HUES64 (cell line): ENCODE results near the gene SH3BP5L.

Experiments
- H3K27ac ChIP-seq: 2 replicates; pipeline ENCODE4 v1.7.0; 2013; ENCODE audit warnings: low read depth, low read length, inconsistent platforms
- H3K27me3 ChIP-seq: 2 replicates; pipeline ENCODE4 v1.6.1; 2013; ENCODE audit warnings: mild to moderate bottlenecking, low read length; ENCODE audit not compliant: insufficient read depth
- H3K36me3 ChIP-seq: 2 replicates; pipeline ENCODE4 v1.6.1; 2013; ENCODE audit warnings: mild to moderate bottlenecking, low read length; ENCODE audit not compliant: insufficient read depth
- H3K4me1 ChIP-seq: 2 replicates; pipeline ENCODE4 v1.6.1; 2013; ENCODE audit warnings: mild to moderate bottlenecking, low read length, moderate library complexity; ENCODE audit not compliant: insufficient read depth
- H3K4me3 ChIP-seq: 2 replicates; pipeline ENCODE4 v1.5.1; 2013; ENCODE audit warnings: mild to moderate bottlenecking, low read length, moderate library complexity
- H3K9ac ChIP-seq: 2 replicates; pipeline ENCODE4 v1.6.1; 2013; ENCODE audit warnings: mild to moderate bottlenecking, low read depth, low read length
- H3K9me3 ChIP-seq: 2 replicates; pipeline ENCODE4 v1.6.1; 2013; ENCODE audit warnings: low read depth, low read length; ENCODE audit not compliant: insufficient read depth
- WGBS: fragments of 150-250, 120-280 bp; methylation state at CpG from one replicate; pipeline ENCODE4 v1.1.7; 2013; ENCODE audit warnings: missing lambda C conversion rate; 5-methylcytosine and 5-hydroxymethylcytosine counted together

SH3BP5L gene

GRCh38 chr1:248817065-248817464, 8.7 kb downstream of the SH3BP5L start:
- H3K27ac ChIP-seq = no peak overlapping the region
- H3K9ac ChIP-seq = no peak overlapping the region
- H3K4me3 ChIP-seq = no peak overlapping the region
- 97% methylated on average over 5 of the region's 6 CpGs for WGBS
- H3K9me3 ChIP-seq = no peaks in the 10 kb centered on the region
- peaks cover 73% of the 10 kb centered on the region for H3K36me3 ChIP-seq
- no peaks in the 10 kb centered on the region for H3K27me3 ChIP-seq
- 0 out of 2 replicates have a peak, but pooled peaks cover 11% of the 10 kb centered on the region for H3K4me1 ChIP-seq

DNA sequence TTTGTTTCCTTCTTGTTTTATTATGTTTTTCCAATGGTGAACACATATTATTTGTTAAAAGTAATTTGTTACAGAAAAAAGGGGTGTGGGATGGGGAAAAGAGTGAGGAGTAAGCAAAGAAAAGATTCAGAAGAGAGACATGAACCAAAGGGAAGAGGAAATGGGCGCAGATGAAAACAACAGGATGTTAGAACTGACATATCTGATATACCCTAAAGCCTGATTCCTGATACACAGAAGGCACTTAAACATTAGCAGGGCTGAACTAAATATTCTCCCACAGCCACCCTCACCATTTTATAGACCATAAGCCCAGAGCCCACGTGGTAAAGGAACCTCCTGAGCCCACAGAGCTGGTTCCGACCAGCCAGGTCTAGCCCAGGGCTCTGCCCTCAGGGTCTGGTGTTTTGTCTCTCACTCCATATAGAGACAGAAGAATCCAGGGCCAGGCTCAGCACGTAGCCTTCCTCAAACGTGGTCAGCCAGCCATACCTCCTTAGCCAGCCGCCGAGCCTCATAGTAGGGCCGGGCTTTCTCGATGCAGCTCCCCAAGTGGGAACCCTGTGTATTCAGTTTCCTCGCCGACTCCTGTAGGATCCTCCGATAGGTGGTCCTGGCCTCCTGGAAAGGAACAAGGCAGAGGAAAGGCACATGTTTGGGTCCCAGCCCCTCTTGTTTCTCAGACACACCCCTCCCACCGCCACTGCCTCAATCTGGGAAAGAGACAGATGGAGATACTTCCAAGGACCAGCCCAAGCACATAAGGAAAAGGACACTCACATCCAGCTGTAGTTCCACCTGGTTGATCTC, 9.5 kb downstream of the SH3BP5L start:
- Histone ChIP-seq H3K36me3 (peaks cover 75% of the 10 kb centered on the region), H3K4me3 (no peak overlapping the region), H3K27ac (no peak overlapping the region), H3K9me3 (no peaks in the 10 kb centered on the region), H3K27me3 (no peaks in the 10 kb centered on the region), H3K4me1 (0 out of 2 replicates have a peak, but pooled peaks cover 11% of the 10 kb centered on the region), H3K9ac (no peak overlapping the region)
- 93% methylated on average over 13 of the region's 13 CpGs for WGBS

DNA sequence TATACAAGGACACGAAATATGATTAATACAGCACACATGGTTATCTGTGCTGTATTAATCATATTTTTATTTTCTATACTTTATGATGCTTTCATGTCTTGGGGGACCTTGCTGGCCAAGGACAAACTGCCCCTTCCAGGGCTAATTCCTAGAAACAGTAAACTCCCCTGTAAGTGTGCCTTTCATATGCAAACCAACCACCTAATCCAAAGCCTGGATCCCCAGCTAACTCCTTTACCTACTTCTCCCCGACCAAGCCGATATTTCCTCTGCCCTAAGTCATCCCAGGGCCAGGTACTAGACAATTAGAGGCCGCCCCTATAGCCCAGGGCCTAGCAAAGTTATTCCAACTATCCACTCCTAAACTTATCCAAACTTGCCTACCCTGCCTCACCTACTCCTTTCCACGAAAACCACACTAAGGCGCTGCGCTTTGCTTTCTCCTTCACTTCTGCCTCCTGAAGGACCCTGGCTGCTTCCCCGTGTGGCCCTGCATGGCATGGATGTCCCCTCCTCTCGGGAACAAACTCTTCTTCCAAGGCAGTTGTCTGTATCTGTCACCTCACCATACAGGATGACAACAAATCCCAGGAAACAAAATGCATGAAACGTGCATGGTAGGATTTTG, 10.2 kb downstream of the SH3BP5L start:
- H3K4me3 ChIP-seq = no peak overlapping the region
- H3K4me1 ChIP-seq = 0 out of 2 replicates have a peak, but pooled peaks cover 11% of the 10 kb centered on the region
- no peak overlapping the region for H3K9ac ChIP-seq
- peaks cover 73% of the 10 kb centered on the region for H3K36me3 ChIP-seq
- no peak overlapping the region for H3K27ac ChIP-seq
- 85% methylated on average over 9 of the region's 10 CpGs for WGBS
- no peaks in the 10 kb centered on the region for H3K27me3 ChIP-seq
- H3K9me3 ChIP-seq = no peaks in the 10 kb centered on the region

GRCh38 chr1:248814351-248814750, 11.4 kb downstream of the SH3BP5L start:
- Histone ChIP-seq H3K27me3 (no peaks in the 10 kb centered on the region), H3K9ac (no peak overlapping the region), H3K9me3 (no peaks in the 10 kb centered on the region), H3K4me3 (no peak overlapping the region), H3K27ac (no peak overlapping the region), H3K4me1 (0 out of 2 replicates have a peak, but pooled peaks cover 11% of the 10 kb centered on the region), H3K36me3 (peaks cover 64% of the 10 kb centered on the region)
- 96% methylated on average over 16 of the region's 16 CpGs for WGBS

- Histone ChIP-seq H3K27me3 (no peaks in the 10 kb centered on the region), H3K9me3 (no peaks in the 10 kb centered on the region), H3K4me3 (no peak overlapping the region), H3K27ac (no peak overlapping the region), H3K9ac (no peak overlapping the region), H3K4me1 (0 out of 2 replicates have a peak, but pooled peaks cover 6% of the 10 kb centered on the region), H3K36me3 (peaks cover 58% of the 10 kb centered on the region)
- WGBS = 93% methylated on average over 7 of the region's 8 CpGs
Measured at GRCh38 chr1:248813546-248813945, 12.2 kb downstream of the SH3BP5L start.

DNA sequence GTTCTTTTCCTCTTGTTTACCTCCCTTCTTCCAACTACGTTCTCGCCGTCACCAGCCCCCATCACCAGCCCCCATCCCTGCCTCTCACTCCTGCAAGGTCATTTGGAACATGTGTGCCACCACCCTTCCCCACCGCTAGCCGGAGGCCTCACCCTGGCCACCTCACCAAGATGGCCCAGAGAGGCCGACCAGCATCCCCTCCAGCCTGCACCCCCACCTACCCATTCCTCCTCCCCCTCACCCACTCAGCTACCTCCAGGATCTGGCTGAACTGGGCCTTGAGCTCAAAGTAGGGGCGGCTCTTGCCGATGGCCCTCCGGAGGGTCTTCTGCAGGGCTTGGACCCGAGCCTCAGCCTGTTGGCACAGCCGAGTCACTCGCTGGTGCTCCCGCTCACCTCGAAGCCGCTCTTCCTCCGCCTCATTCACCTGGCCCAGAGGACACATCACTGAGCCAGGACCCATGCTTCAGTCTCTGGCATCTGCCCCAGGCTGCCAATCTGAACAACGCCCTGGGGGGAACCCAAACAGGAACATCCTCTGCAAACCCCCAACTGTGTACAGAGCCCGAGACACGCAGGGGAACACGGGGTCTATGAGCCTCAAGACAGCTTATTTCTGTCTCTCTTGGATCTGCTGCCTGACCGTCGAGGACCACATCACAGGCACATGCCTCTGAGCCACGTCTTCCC, 12.8 kb downstream of the SH3BP5L start:
- H3K36me3 ChIP-seq = peaks cover 58% of the 10 kb centered on the region
- 96% methylated on average over 23 of the region's 23 CpGs for WGBS
- 0 out of 2 replicates have a peak, but pooled peaks cover 6% of the 10 kb centered on the region for H3K4me1 ChIP-seq
- H3K27me3 ChIP-seq = no peaks in the 10 kb centered on the region
- H3K9ac ChIP-seq = no peak overlapping the region
- no peak overlapping the region for H3K27ac ChIP-seq
- no peaks in the 10 kb centered on the region for H3K9me3 ChIP-seq
- no peak overlapping the region for H3K4me3 ChIP-seq

DNA sequence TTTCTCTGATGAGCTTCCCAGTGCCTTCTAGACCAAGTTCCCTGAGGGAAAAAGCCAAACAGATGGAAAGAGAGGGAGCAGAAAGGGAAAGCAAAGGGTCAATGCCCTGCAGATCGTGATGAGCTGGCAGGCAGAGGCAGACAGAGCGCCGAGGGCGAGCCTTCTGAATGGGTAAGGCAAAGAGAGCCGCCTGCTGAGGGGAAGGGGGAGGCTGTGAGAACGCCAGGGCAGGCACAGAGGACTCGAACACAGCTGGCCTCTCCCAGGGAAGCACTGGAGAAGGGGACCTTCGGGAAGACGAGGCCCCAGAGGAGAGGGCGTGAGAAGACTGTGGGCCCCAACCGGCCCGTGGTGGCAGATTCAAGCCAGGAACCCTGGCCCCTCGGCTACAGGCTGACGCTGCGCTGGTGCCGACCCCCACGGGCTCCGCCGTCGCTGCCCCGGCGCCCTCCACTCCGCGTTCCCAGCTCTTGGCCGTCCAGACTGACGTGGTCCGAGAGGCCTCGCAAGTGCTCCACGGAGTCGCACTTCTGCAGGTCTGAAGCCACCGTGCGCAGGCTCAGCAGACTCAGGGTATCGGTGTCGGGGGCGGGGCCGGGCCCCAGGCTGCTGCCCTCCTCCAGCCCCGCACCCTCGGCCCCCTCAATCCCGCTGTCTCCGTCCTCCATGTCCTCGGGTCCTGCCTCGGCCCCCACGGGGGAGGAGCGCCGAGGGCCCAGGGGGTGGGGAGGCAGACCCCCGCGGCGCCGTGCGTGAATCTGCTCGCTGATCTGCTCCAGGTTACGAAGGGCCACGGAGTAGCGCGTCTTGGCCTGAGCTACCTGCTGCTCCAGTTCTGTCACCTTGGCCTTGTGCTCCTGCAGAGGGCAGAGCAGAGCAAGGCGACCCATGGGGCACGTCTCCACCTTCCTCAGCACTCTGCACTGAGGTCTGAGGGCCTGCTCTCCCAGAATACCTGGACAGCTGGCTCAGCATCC, 13.9 kb downstream of the SH3BP5L start:
- Histone ChIP-seq H3K36me3 (peaks cover 56% of the 10 kb centered on the region), H3K27ac (no peak overlapping the region), H3K9ac (no peak overlapping the region), H3K4me1 (0 out of 2 replicates have a peak, but pooled peaks cover 6% of the 10 kb centered on the region), H3K9me3 (no peaks in the 10 kb centered on the region), H3K27me3 (no peaks in the 10 kb centered on the region), H3K4me3 (no peak overlapping the region)
- 94% methylated on average over 57 of the region's 57 CpGs for WGBS

GRCh38 chr1:248810727-248811513, 14.8 kb downstream of the SH3BP5L start:
- no peak overlapping the region for H3K4me3 ChIP-seq
- H3K36me3 ChIP-seq = peaks cover 47% of the 10 kb centered on the region

DNA sequence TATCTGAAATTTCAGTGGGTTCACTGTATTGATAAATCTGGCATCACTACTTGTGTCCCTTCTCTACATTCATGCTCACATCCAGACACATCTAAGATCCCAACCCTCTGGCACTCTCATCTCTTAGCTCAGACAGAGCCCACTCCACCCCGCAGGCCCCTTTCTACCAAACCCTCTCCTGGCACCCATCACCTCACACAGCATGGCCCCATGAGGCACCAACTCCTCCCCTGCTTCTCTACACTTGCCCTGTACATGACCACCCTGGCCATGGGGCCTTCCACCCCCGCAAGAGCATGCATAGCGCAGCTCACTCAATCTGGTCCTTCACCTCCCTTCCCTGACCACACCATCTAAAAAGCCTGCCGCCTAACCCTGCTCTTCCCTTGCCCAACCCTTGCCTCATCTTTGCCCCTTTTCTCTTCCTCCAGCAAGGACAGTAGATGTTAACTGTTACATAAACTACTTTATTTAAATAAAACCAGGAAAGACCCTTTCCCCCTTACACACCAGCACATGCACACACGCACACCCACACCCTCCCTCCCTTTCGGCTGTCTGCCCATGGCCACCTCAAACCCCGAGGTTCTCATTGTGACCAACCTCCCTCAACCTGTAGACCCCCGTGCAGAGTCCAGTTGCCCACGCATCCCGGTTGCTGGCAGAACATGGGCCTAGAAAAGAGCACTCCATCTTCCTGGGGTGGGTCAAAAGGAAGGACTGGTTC, 15.6 kb downstream of the SH3BP5L start:
- Histone ChIP-seq H3K4me1 (no peaks in the 10 kb centered on the region), H3K27ac (no peak overlapping the region), H3K9ac (no peak overlapping the region), H3K9me3 (peaks cover 8% of the 10 kb centered on the region), H3K27me3 (no peaks in the 10 kb centered on the region), H3K36me3 (peaks cover 40% of the 10 kb centered on the region), H3K4me3 (no peak overlapping the region)
- WGBS = 94% methylated on average over 10 of the region's 10 CpGs

More at GRCh38 chr1:248810727-248811513, 14.8 kb downstream of the SH3BP5L start:
- 91% methylated on average over 12 of the region's 12 CpGs for WGBS
- Histone ChIP-seq H3K27ac (no peak overlapping the region), H3K9me3 (peaks cover under 1% of the 10 kb centered on the region; the same call in 1 of the 2 replicates), H3K9ac (no peak overlapping the region), H3K27me3 (no peaks in the 10 kb centered on the region), H3K4me1 (0 out of 2 replicates have a peak, but pooled peaks cover 6% of the 10 kb centered on the region)
